Activated CD4-positive, alpha-beta T cell treated with anti-CD3 and anti-CD28 coated beads, Interleukin-2, amount 50 U/mL, for 48 hours (primary cell): Measurements from ENCODE around the gene TMPRSS13.
"Not testable (repeated sequence)": the region's sequence is repeated elsewhere in the genome, so short reads cannot be mapped to it uniquely, and the experiment has no call there.

ENCODE experiments used
- DNase-seq, 2 experiments: peaks; one replicate each; pipeline ENCODE4 v3.0.0-alpha.2; 2020

TMPRSS13 gene

GRCh38 chr11:117929142-117929915 is at the start of gene TMPRSS13:
TMPRSS13 (minus strand) TSS chr11:117929402; CDS start chr11:117929307, 95 bp downstream.
- DNase-seq = no peak

GRCh38 chr11:117978991-117979390 is 49.8 kb upstream of the TMPRSS13 start:
- DNase-seq = no peak

- DNase-seq = not testable (repeated sequence)
Observed at GRCh38 chr11:117978291-117978910, 49.2 kb upstream of the TMPRSS13 start.

GRCh38 chr11:117977612-117978264 is 48.5 kb upstream of the TMPRSS13 start:
- DNase-seq = not testable (repeated sequence)

- no peak for DNase-seq
Observed at GRCh38 chr11:117977029-117977428, 47.8 kb upstream of the TMPRSS13 start.

GRCh38 chr11:117976445-117976844 is 47.2 kb upstream of the TMPRSS13 start:
- no peak for DNase-seq

GRCh38 chr11:117973503-117973860 is 44.3 kb upstream of the TMPRSS13 start:
- DNase-seq = no peak

- DNase-seq = no peak
Observed at GRCh38 chr11:117972629-117973502, 43.7 kb upstream of the TMPRSS13 start.

GRCh38 chr11:117972044-117972443 is 42.8 kb upstream of the TMPRSS13 start:
- DNase-seq = no peak

GRCh38 chr11:117970400-117971024 is 41.3 kb upstream of the TMPRSS13 start:
- DNase-seq = peak in 1 of 2 experiments; percentile 57

- DNase-seq = no peak
Observed at GRCh38 chr11:117969160-117969991, 40.2 kb upstream of the TMPRSS13 start.

- no peak for DNase-seq
Observed at GRCh38 chr11:117966908-117967307, 37.7 kb upstream of the TMPRSS13 start.

- DNase-seq = no peak
Observed at GRCh38 chr11:117962826-117963225, 33.6 kb upstream of the TMPRSS13 start.

- no peak for DNase-seq
Observed at GRCh38 chr11:117961896-117962295, 32.7 kb upstream of the TMPRSS13 start.

GRCh38 chr11:117960406-117960805 is 31.2 kb upstream of the TMPRSS13 start:
- no peak for DNase-seq

GRCh38 chr11:117959438-117960149 is 30.4 kb upstream of the TMPRSS13 start:
- DNase-seq = no peak

- no peak for DNase-seq
Observed at GRCh38 chr11:117958949-117959348, 29.7 kb upstream of the TMPRSS13 start.

GRCh38 chr11:117953024-117953671 is 23.9 kb upstream of the TMPRSS13 start:
- no peak for DNase-seq

GRCh38 chr11:117950993-117951961 is 22.1 kb upstream of the TMPRSS13 start:
- DNase-seq = no peak
